HEK293T (cell line): Measurements from ENCODE around the gene SEMA4D.

Experiments
- BHLHE40 ChIP-seq: fragments of 450-650 bp; IDR thresholded peaks from 2 replicates; pipeline ENCODE4 v1.6.1; 2016; ENCODE audit warnings: mild to moderate bottlenecking, moderate library complexity, borderline replicate concordance
- ZNF384 ChIP-seq: fragments of 450-650 bp; IDR thresholded peaks from 2 replicates; pipeline ENCODE4 v1.6.1; 2016

- TF ChIP-seq ZNF384 (no peak), BHLHE40 (no peak)
These were observed 168.0 kb downstream of the SEMA4D start for GRCh38 chr9:89329917-89330316.
